NCI-H2171 (cell line): ENCODE results near the gene AOX1.
"Not testable (repeated sequence)": the region's sequence is repeated elsewhere in the genome, so short reads cannot be mapped to it uniquely, and the experiment has no call there.

Experiments used
- DNase-seq: peaks from one replicate; lab custom pipeline; 2025; lab: John Stamatoyannopoulos, UW

Gene AOX1

GRCh38 chr2:200667413-200667812, 81.6 kb downstream of the AOX1 start:
- DNase-seq: no peak

GRCh38 chr2:200668478-200668877, 82.7 kb downstream of the AOX1 start:
- DNase-seq: no peak

- no peak for DNase-seq
These were observed 83.5 kb downstream of the AOX1 start for GRCh38 chr2:200669308-200669707.

- no peak for DNase-seq
These were observed 84.5 kb downstream of the AOX1 start for GRCh38 chr2:200670313-200670712.

DNA sequence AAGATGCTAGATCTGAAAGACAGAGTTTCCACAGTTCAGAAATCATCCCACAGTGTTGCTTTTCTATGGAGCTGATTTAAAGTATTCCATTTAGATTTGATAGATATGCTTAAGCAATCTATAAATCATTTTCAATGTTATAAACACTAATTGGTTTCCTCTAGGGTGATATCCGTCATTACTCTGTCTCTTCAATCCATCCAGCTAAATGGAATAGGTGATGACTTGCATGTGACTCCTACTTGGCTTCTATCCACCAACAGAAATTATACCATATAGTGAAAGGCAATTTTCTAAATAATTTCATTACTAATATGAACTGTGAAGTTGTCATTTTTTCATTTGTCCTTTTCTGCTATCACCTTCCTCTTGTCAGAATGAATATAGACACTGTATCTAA, 84.9 kb downstream of the AOX1 start:
- DNase-seq: no peak

DNA sequence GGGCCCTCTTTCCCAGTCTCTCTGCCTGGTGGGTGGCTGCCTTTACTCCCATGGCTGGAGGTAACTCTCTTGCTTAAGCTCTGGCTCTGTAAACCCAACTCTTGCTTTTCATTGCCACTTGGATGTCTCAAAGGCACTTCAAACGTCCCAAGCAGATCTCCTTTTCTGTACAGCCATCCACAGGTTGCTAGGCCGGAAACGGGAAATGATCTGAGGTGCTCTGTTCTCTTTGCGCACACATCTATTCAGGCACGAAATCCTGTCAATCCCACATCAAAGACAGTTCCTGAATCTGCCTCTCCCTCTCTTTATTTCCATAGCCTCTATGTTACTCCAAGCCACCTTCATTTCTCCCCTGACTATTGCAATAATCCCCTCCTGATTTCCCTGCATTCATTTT, 87.4 kb downstream of the AOX1 start:
- no peak for DNase-seq

- no peak for DNase-seq
These were observed 89.0 kb downstream of the AOX1 start for GRCh38 chr2:200674837-200675236.

DNA sequence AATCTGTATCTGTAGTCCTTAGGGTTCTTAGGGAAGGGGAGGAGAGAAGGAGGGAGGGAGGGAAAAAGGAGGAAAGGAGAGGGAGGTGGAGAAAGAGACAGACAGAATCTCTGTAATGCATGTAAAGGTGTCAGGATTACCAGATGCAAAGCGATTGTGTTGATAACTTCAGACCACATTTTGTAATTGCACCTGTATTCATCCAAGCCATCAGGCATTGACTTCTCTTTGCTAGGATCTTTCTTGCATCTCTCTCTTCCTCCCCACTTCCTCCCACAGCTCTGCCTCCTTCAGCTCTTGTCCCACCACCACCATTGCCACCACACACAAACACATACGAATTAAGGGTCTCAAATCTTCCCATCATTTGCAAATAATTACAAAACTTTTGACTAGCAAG, 91.4 kb downstream of the AOX1 start:
- DNase-seq: no peak

- no peak for DNase-seq
These were observed 92.1 kb downstream of the AOX1 start for GRCh38 chr2:200677721-200678532.

DNA sequence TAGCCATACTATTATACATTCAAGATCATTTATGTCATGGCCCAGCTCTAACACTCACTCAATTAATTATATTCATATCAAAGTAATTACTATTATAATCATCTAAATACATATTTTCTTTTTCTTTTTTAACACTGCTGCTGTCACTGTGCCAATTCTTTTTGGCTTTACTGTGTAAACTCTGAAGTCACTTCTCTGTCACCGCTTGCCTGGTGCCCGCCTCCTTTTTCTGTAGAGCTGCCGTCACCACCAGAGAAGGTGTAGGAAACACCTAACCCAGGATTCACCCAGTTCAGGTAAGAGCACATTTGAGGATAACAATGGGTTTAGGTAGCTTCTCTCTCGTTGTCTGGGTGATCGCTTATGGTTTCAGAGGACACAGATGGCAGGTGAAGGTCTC, 93.3 kb downstream of the AOX1 start:
- DNase-seq: no peak

GRCh38 chr2:200679535-200679934, 93.7 kb downstream of the AOX1 start:
- no peak for DNase-seq

DNA sequence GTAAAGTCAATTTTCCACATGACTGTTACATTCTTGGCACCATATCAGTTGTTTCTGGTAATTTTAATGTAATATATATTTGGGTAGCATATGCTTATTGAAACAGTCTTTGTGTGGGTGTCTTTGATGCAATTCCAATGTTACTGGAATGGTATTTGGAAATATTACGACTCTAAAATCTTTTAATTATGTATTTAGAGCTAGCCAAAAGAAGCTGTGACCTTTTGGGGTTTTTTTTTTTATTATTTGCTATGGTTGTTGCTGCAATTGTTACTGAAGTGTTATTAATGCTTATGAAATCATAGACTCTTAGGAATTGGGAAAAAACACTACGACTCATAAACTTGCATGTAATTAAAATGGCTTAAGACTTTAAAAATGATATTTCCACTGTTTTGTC, 95.9 kb downstream of the AOX1 start:
- no peak for DNase-seq

DNA sequence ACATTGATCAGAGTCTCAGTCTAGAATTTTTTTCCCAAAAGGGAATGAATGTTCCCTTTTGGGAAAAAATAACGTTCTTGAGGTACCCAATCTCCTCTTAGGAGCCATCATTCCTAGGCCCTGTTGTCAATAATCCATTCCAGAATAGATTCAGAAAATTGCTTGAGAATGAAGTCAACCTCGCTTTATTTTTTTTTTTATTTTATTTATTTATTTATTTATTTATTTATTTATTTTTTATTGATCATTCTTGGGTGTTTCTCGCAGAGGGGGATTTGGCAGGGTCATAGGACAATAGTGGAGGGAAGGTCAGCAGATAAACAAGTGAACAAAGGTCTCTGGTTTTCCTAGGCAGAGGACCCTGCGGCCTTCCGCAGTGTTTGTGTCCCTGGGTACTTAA, 96.6 kb downstream of the AOX1 start:
- not testable (repeated sequence) for DNase-seq

DNA sequence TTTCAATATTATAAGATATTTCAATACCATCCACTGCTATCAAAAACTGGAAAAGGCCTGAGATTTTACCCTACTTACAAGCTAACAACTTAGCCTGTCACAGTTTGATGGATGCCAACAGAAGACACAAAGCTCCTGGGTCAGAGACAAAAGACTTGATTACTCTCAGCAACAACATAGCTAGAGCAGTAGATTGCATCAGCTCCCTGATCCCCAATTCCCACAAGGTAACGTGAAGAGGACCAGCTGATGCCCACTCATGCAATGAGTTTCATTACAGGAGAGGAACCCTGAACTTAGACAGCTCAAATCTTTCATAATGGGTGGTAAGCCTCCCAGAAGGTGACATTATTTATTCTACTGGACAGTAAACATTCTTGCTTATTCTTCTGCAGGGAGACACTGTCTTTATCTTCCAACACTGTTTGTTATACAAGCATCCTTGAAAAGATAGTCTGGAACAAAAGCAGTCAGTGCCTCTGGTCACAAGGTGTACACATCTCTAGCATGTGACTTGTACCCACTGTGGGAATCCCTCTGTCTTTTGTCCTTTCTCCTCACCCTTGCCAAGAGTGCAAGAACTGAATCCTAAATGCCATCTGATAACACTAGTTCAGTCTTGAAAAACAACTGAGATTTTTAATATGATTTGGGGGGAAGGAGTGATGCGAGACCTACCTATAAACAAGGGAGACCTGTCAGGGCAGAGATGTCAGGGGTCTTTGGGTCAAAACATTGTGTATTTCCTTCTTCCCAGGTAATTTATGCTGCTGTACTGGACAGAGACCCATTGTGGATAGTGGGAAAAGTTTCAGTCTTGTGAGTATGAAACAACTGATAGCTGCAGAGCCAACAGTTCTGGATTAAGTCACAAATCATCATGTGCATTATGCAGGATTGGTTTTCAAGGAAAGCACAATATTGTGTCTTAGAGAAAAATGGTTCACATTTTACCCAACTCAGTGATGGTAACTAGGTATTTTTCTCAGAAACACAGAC, 102.4 kb downstream of the AOX1 start:
- no peak for DNase-seq

DNA sequence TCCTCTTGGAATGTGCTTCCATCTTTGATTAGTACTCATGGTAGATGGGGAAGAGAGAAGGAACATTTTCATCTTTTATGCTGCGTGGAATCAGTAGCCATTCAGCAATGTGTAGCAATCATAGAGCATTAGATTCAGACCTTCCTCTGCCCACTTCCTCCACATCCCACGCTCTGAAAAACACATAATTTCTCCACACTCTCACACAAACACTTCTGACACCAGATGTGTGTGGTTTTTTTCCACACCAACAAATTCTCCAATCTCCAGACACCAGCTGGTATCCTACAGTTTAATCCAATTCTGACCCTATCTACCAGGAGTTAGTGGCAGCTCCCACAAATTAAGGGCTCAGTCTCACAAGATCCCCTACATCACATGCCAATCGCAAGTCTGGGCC, 103.3 kb downstream of the AOX1 start:
- no peak for DNase-seq

GRCh38 chr2:200693836-200694470, 108.1 kb downstream of the AOX1 start:
- DNase-seq: no peak

GRCh38 chr2:200695191-200695590, 109.4 kb downstream of the AOX1 start:
- DNase-seq: no peak

DNA sequence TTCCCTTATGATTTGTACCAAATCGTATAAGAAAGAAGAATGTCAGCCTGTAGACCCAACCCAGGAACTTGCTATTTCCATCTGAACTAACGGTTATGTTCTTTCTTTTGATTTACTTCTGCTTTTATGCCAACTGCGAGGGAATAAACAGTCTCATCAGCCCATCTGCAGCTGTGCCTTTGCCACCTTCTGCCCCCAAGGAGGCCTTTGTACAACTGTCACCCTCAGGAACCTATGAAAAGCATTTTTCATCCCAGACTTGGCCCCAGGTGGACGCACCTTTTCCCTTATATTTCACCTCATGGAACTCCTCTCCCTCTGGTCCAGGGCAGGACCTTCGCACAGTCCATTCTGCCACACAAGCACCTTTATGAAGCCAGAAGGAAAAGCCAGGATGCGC, 109.8 kb downstream of the AOX1 start:
- no peak for DNase-seq

- no peak for DNase-seq
These were observed 112.4 kb downstream of the AOX1 start for GRCh38 chr2:200698217-200698616.

DNA sequence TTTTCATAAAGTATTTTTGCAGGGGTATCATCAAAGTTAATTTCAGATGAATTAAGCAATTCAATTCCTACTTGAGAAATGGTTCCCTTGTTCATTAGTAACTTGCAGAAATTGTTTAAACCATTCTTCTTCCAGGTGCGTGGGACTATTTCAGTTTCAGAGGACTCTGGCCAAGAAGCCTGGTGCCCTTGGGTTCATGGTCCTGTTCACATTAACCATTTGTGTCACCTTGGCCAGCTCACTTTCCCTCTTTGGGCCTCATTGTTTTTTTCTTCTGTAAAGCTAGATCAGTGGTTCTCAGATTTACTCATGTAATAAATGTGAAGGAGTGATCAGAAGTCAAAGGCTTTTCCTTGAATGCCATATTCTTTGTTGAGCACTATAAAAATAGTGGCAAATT, 113.5 kb downstream of the AOX1 start:
- no peak for DNase-seq

DNA sequence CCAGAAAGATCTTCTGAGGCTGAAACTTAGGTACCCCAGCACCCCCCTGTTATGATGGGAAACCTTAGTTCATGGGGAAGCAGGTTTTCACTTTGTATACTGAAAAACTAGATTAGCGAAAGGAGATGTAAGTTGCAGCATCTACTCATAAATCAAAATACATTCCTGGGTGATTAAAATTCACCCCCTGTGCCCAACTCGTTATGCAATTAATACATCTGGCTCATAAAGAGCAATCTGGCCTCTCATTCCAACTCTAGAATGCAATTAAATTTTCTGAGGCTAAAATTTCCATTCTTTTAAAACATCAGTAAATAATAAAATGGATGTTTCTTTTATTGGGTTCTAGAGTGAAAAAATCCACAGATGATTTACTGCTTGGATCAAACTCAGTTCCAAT, 115.0 kb downstream of the AOX1 start:
- DNase-seq: no peak

- no peak for DNase-seq
These were observed 116.2 kb downstream of the AOX1 start for GRCh38 chr2:200702044-200702443.
